Measurements from ENCODE around the gene DBX1. TPM values are rescaled to one million over a fixed set of nuclear protein-coding genes. Genes with fewer than 3 reads are reported as not detected.
"Not testable (repeated sequence)": the region's sequence is repeated elsewhere in the genome, so short reads cannot be mapped to it uniquely, and the experiment has no call there.

The DBX1 gene
- total and polyA plus RNA-seq, 7 donors: not detected

- H3K27me3 ChIP-seq (ENCODE audit: insufficient read depth in 3 of 3, low read length in 2 of 3): peaks cover 0 to 13% (median 2%) of the 10 kb centered on the region in 3 donors
- DNase-seq (no peak), ATAC-seq (no peak)
- no peak overlapping the region for H3K27ac ChIP-seq
- no peaks in the 10 kb centered on the region for H3K36me3 ChIP-seq (ENCODE audit: insufficient read depth in 1 of 2, low read depth in 1 of 2)
- no peaks in the 10 kb centered on the region for H3K4me1 ChIP-seq
- TF ChIP-seq CTCF (IDR thresholded peaks at IDR 0.05): no peak
- intact Hi-C loops (cut with DNase I): no loop called here
- no peaks in the 10 kb centered on the region for H3K9me3 ChIP-seq
- H3K4me3 ChIP-seq: no peak overlapping the region
These were observed 44.4 kb upstream of the DBX1 start for GRCh38 chr11:20204681-20205080.

GRCh38 chr11:20203831-20204230 lies 43.6 kb upstream of the DBX1 start:
- no peak for TF ChIP-seq CTCF (IDR thresholded peaks at IDR 0.05)
- no peak overlapping the region for H3K27ac ChIP-seq
- intact Hi-C loops (cut with DNase I): no loop called here
- no peaks in the 10 kb centered on the region for H3K4me1 ChIP-seq
- ATAC-seq: no peak
- no peak for DNase-seq
- H3K27me3 ChIP-seq (ENCODE audit: insufficient read depth in 3 of 3, low read length in 2 of 3): peaks cover 0 to 13% (median 2%) of the 10 kb centered on the region in 3 donors
- H3K4me3 ChIP-seq: no peak overlapping the region
- H3K9me3 ChIP-seq: no peaks in the 10 kb centered on the region
- H3K36me3 ChIP-seq (ENCODE audit: insufficient read depth in 1 of 2, low read depth in 1 of 2): no peaks in the 10 kb centered on the region

- no peaks in the 10 kb centered on the region for H3K27me3 ChIP-seq (ENCODE audit: insufficient read depth in 3 of 3, low read length in 2 of 3)
- WGBS, 3 donors: 52 to 63% (median 58%) methylated on average over 2 of the region's 2 CpGs
These were observed 41.0 kb upstream of the DBX1 start for GRCh38 chr11:20201231-20201630.

GRCh38 chr11:20200331-20200955 lies 40.2 kb upstream of the DBX1 start:
- ATAC-seq; H3K4me1 ChIP-seq; H3K4me3 ChIP-seq; H3K27ac ChIP-seq; DNase-seq; H3K27me3 ChIP-seq (ENCODE audit: insufficient read depth in 3 of 3, low read length in 2 of 3); H3K9me3 ChIP-seq; intact Hi-C loops (cut with DNase I); H3K36me3 ChIP-seq (ENCODE audit: insufficient read depth in 1 of 2, low read depth in 1 of 2): not testable (repeated sequence)
- 31 to 40% (median 32%) methylated on average over 5 of the region's 5 CpGs for WGBS, 3 donors

More at GRCh38 chr11:20201231-20201630, 41.0 kb upstream of the DBX1 start:
- Histone ChIP-seq H3K4me3 (no peak overlapping the region), H3K27ac (no peak overlapping the region), H3K36me3 (ENCODE audit: insufficient read depth in 1 of 2, low read depth in 1 of 2) (no peaks in the 10 kb centered on the region), H3K9me3 (no peaks in the 10 kb centered on the region), H3K4me1 (no peaks in the 10 kb centered on the region)
- no peak for TF ChIP-seq CTCF (IDR thresholded peaks at IDR 0.05)
- ATAC-seq (no peak), DNase-seq (no peak)
- intact Hi-C loops (cut with DNase I): no loop called here

GRCh38 chr11:20197881-20198280 lies 37.6 kb upstream of the DBX1 start:
- no peak for ATAC-seq
- Histone ChIP-seq H3K36me3 (ENCODE audit: insufficient read depth in 1 of 2, low read depth in 1 of 2) (no peaks in the 10 kb centered on the region), H3K9me3 (no peaks in the 10 kb centered on the region), H3K4me1 (no peaks in the 10 kb centered on the region), H3K27me3 (ENCODE audit: insufficient read depth in 3 of 3, low read length in 2 of 3) (no peaks in the 10 kb centered on the region), H3K4me3 (no peak overlapping the region), H3K27ac (no peak overlapping the region)
- intact Hi-C loops (cut with DNase I): no loop called here
- TF ChIP-seq CTCF (IDR thresholded peaks at IDR 0.05): no peak
- 36 to 41% (median 36%) methylated on average over 2 of the region's 2 CpGs for WGBS, 3 donors
- no peak for DNase-seq
